HepG2 (cell line): ENCODE measurements around the gene ZSCAN21. TPM values are rescaled to one million over a fixed set of nuclear protein-coding genes. Genes with fewer than 3 reads are reported as not detected.
A peak's percentile ranks its signal among the peaks of the same experiment; 100 is the strongest.

ENCODE experiments used
- AKAP8 ChIP-seq: sonication (generic); formaldehyde crosslinking; IDR thresholded peaks from 2 replicates; pipeline ENCODE4 v1.5.1; 2020; ENCODE audit warnings: mild to moderate bottlenecking, missing genetic modification reagents
- ATF7 ChIP-seq, 2 experiments: fragments of 450-650 bp in 1 of 2; sonication (generic) in 1 of 2; formaldehyde crosslinking in 1 of 2; IDR thresholded peaks; 2 replicates each; pipeline versions ENCODE4 v1.4.0 to v1.6.1; 2016 to 2020; ENCODE audit warnings: antibody characterized with exemption in 1 of 2, mild to moderate bottlenecking in 1 of 2, missing genetic modification reagents in 1 of 2
- CCDC6 ChIP-seq: sonication (generic); formaldehyde crosslinking; IDR thresholded peaks from 2 replicates; pipeline ENCODE4 v1.8.1; 2022; ENCODE audit warnings: mild to moderate bottlenecking, missing genetic modification reagents, moderate library complexity
- CHD2 ChIP-seq: IDR thresholded peaks from 2 replicates; pipeline ENCODE4 v1.6.1; 2011; ENCODE audit warnings: low read depth, low read length, improper control_type of control experiment
- HNRNPLL ChIP-seq: fragments of 200-400 bp; formaldehyde crosslinking; IDR thresholded peaks from 2 replicates; pipeline ENCODE4 v1.6.1; 2017; ENCODE audit warnings: mild to moderate bottlenecking, low read depth, low read length; ENCODE audit not compliant: poor library complexity, severe bottlenecking
- IRF2 ChIP-seq: IDR thresholded peaks from 2 replicates; pipeline ENCODE4 v1.6.1; 2018; ENCODE audit warnings: missing genetic modification reagents, missing compliant biosample characterization
- KDM1A ChIP-seq: IDR thresholded peaks from 2 replicates; pipeline ENCODE4 v1.6.1; 2016; ENCODE audit warnings: missing compliant biosample characterization
- KDM5B ChIP-seq: sonication (generic); formaldehyde crosslinking; IDR thresholded peaks from 2 replicates; pipeline ENCODE4 v1.4.0; 2020; ENCODE audit warnings: missing genetic modification reagents, mild to moderate bottlenecking, borderline replicate concordance
- KDM6A ChIP-seq: IDR thresholded peaks from 2 replicates; pipeline ENCODE4 v1.6.1; 2016; ENCODE audit warnings: low read depth
- KLF15 ChIP-seq: sonication (generic); formaldehyde crosslinking; IDR thresholded peaks from 2 replicates; pipeline ENCODE4 v1.8.1; 2023; ENCODE audit warnings: borderline replicate concordance, mild to moderate bottlenecking, inconsistent platforms, missing genetic modification reagents, mixed read lengths
- SAP130 ChIP-seq: IDR thresholded peaks from 2 replicates; pipeline ENCODE4 v1.6.1; 2016; ENCODE audit warnings: low read depth
- SMARCE1 ChIP-seq: fragments of 450-650 bp; IDR thresholded peaks from 2 replicates; pipeline ENCODE4 v1.6.1; 2017; ENCODE audit warnings: borderline replicate concordance
- THYN1 ChIP-seq: sonication (generic); formaldehyde crosslinking; IDR thresholded peaks from 2 replicates; pipeline ENCODE4 v1.8.1; 2023; ENCODE audit warnings: low read depth, mild to moderate bottlenecking, moderate library complexity, missing genetic modification reagents, borderline replicate concordance
- ZFP36L1 ChIP-seq: sonication (generic); formaldehyde crosslinking; IDR thresholded peaks from 2 replicates; pipeline ENCODE4 v1.8.0; 2022; ENCODE audit warnings: mild to moderate bottlenecking, missing genetic modification reagents, moderate library complexity
- ZNF101 ChIP-seq: sonication (generic); formaldehyde crosslinking; IDR thresholded peaks from 2 replicates; pipeline ENCODE4 v1.4.0; 2020; ENCODE audit warnings: mild to moderate bottlenecking, low read depth, missing genetic modification reagents, borderline replicate concordance
- ZNF577 ChIP-seq: sonication (generic); formaldehyde crosslinking; IDR thresholded peaks from 2 replicates; pipeline ENCODE4 v1.4.0; 2020; ENCODE audit warnings: mild to moderate bottlenecking, low read depth, missing genetic modification reagents, borderline replicate concordance
- ZNF598 ChIP-seq: sonication (generic); formaldehyde crosslinking; IDR thresholded peaks from 2 replicates; pipeline ENCODE4 v1.5.1; 2020; ENCODE audit warnings: mild to moderate bottlenecking, missing genetic modification reagents, borderline replicate concordance
- ZNF773 ChIP-seq: sonication (generic); formaldehyde crosslinking; IDR thresholded peaks from 2 replicates; pipeline ENCODE4 v1.4.0; 2020; ENCODE audit warnings: missing genetic modification reagents, borderline replicate concordance
- polyA plus RNA-seq, 8 experiments: library from polyadenylated mRNA; depleted of rRNA in 3 of 8; stranded (reverse) in 7 of 8; unstranded in 1 of 8; fragments of >200 nt; fragmentation: Illumina TruSeq in 4 of 8; extraction: Trizol in 4 of 8; gene quantifications; 2 replicates each; pipeline versions ENCODE4 v1.2.1 to v1.2.3, GENCODE V29; 2011 to 2016; ENCODE audit warnings: low read depth in 4 of 8, missing spikeins in 1 of 8, mixed read lengths in 1 of 8; ENCODE audit not compliant: insufficient read depth in 1 of 8
- total RNA-seq, 5 experiments: library from RNA; depleted of rRNA; stranded (reverse); fragments of >200 nt; fragmentation: Illumina TruSeq; extraction: Trizol; gene quantifications; 2 replicates each; pipeline ENCODE4 v1.2.3, GENCODE V29; 2016; ENCODE audit warnings: low read depth in 1 of 5
- TF ChIP-seq, protein P1 (sequence below): sonication (generic); formaldehyde crosslinking; IDR thresholded peaks from 2 replicates; pipeline ENCODE4 v1.4.0; 2020; ENCODE audit warnings: mild to moderate bottlenecking, missing genetic modification reagents, borderline replicate concordance
- TF ChIP-seq, protein P2 (sequence below): IDR thresholded peaks from 2 replicates; pipeline ENCODE4 v1.6.1; 2016; ENCODE audit warnings: low read depth, borderline replicate concordance
- TF ChIP-seq, protein P3 (sequence below): sonication (generic); formaldehyde crosslinking; IDR thresholded peaks from 2 replicates; pipeline ENCODE4 v1.5.1; 2020; ENCODE audit warnings: missing genetic modification reagents, mild to moderate bottlenecking, borderline replicate concordance
- TF ChIP-seq, protein P4 (sequence below): sonication (generic); formaldehyde crosslinking; IDR thresholded peaks from 2 replicates; pipeline ENCODE4 v1.8.0; 2022; ENCODE audit warnings: mild to moderate bottlenecking, missing genetic modification reagents, moderate library complexity

ZSCAN21 gene
- total and polyA plus RNA-seq, 2 of the 13 experiments (the other 11 are each of a cell fraction or from before 2014, with no cell fraction given): 7.0 to 10.0 TPM

DNA sequence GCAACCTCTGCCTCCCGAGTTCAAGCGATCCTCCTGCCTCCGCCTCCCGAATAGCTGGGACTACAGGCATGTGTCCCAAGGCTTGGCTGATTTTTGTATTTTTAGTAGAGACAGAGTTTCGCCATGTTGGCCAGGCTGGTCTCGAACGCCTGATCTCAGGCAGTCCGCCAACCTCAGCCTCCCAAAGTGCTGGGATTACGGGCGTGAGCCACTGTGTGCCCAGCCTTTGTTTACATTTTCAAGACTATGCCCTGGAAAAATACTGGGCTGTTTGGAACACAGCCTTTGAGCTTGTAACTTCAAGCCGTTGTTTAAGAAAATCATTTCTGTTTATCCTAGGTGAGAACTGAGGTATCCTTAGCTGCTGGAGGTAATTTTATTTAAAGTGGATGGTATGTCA is 32.3 kb upstream of the ZSCAN21 start (continued):
- TF ChIP-seq, protein P1, sequence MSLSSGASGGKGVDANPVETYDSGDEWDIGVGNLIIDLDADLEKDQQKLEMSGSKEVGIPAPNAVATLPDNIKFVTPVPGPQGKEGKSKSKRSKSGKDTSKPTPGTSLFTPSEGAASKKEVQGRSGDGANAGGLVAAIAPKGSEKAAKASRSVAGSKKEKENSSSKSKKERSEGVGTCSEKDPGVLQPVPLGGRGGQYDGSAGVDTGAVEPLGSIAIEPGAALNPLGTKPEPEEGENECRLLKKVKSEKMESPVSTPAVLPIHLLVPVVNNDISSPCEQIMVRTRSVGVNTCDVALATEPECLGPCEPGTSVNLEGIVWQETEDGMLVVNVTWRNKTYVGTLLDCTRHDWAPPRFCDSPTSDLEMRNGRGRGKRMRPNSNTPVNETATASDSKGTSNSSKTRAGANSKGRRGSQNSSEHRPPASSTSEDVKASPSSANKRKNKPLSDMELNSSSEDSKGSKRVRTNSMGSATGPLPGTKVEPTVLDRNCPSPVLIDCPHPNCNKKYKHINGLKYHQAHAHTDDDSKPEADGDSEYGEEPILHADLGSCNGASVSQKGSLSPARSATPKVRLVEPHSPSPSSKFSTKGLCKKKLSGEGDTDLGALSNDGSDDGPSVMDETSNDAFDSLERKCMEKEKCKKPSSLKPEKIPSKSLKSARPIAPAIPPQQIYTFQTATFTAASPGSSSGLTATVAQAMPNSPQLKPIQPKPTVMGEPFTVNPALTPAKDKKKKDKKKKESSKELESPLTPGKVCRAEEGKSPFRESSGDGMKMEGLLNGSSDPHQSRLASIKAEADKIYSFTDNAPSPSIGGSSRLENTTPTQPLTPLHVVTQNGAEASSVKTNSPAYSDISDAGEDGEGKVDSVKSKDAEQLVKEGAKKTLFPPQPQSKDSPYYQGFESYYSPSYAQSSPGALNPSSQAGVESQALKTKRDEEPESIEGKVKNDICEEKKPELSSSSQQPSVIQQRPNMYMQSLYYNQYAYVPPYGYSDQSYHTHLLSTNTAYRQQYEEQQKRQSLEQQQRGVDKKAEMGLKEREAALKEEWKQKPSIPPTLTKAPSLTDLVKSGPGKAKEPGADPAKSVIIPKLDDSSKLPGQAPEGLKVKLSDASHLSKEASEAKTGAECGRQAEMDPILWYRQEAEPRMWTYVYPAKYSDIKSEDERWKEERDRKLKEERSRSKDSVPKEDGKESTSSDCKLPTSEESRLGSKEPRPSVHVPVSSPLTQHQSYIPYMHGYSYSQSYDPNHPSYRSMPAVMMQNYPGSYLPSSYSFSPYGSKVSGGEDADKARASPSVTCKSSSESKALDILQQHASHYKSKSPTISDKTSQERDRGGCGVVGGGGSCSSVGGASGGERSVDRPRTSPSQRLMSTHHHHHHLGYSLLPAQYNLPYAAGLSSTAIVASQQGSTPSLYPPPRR (CRISPR knock-in tag): 0 out of 2 replicates have a peak, but pooled peaks have one; percentile 18
- TF ChIP-seq ATF7 (IDR thresholded peaks at IDR 0.05) (no peak), ATF7 (CRISPR knock-in tag; IDR thresholded peaks at IDR 0.05) (no peak), ZNF598 (CRISPR knock-in tag) (no peak), ZFP36L1 (CRISPR knock-in tag) (no peak), ZNF577 (CRISPR knock-in tag) (no peak), KLF15 (no peak), ZNF773 (no peak), IRF2 (peak; percentile 61; the same call in 1 of the 2 replicates), CHD2 (no peak), CCDC6 (CRISPR knock-in tag) (no peak), SMARCE1 (no peak), THYN1 (CRISPR knock-in tag) (no peak), KDM1A (CRISPR knock-in tag) (peak; percentile 31; the same call in 1 of the 2 replicates), SAP130 (CRISPR knock-in tag) (peak; percentile 61), AKAP8 (CRISPR knock-in tag) (no peak), KDM5B (CRISPR knock-in tag) (no peak), KDM6A (CRISPR knock-in tag) (0 out of 2 replicates have a peak, but pooled peaks have one; percentile 22), HNRNPLL (no peak), ZNF101 (CRISPR knock-in tag) (no peak)
- TF ChIP-seq, protein P2, sequence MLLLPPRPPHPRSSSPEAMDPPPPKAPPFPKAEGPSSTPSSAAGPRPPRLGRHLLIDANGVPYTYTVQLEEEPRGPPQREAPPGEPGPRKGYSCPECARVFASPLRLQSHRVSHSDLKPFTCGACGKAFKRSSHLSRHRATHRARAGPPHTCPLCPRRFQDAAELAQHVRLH: no peak
- TF ChIP-seq, protein P3, sequence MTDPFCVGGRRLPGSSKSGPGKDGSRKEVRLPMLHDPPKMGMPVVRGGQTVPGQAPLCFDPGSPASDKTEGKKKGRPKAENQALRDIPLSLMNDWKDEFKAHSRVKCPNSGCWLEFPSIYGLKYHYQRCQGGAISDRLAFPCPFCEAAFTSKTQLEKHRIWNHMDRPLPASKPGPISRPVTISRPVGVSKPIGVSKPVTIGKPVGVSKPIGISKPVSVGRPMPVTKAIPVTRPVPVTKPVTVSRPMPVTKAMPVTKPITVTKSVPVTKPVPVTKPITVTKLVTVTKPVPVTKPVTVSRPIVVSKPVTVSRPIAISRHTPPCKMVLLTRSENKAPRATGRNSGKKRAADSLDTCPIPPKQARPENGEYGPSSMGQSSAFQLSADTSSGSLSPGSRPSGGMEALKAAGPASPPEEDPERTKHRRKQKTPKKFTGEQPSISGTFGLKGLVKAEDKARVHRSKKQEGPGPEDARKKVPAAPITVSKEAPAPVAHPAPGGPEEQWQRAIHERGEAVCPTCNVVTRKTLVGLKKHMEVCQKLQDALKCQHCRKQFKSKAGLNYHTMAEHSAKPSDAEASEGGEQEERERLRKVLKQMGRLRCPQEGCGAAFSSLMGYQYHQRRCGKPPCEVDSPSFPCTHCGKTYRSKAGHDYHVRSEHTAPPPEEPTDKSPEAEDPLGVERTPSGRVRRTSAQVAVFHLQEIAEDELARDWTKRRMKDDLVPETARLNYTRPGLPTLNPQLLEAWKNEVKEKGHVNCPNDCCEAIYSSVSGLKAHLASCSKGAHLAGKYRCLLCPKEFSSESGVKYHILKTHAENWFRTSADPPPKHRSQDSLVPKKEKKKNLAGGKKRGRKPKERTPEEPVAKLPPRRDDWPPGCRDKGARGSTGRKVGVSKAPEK (CRISPR knock-in tag): no peak
- TF ChIP-seq, protein P4, sequence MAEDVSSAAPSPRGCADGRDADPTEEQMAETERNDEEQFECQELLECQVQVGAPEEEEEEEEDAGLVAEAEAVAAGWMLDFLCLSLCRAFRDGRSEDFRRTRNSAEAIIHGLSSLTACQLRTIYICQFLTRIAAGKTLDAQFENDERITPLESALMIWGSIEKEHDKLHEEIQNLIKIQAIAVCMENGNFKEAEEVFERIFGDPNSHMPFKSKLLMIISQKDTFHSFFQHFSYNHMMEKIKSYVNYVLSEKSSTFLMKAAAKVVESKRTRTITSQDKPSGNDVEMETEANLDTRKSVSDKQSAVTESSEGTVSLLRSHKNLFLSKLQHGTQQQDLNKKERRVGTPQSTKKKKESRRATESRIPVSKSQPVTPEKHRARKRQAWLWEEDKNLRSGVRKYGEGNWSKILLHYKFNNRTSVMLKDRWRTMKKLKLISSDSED (CRISPR knock-in tag): no peak
